Measurements from ENCODE around the gene KRT23.

The KRT23 gene

DNA sequence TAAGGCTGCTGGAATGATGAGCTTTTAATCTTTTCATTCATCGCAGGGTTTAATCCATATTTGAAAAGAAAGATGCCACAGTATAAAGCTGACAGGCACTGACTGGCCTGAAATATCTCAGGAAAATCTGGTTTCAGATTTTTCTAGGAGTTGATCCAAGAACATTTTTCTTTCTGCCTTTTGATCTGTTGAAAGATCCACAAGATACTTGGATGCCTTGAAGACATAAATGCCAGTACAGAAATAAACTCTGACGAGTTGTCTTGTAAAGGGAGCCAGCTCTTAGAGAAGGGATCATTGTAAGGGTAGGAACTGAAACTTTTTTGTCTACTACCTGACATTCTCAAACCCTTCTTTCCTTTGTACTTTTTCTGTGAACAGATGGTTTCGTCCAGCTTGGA, 27.0 kb downstream of the KRT23 start:
- TF ChIP-seq, protein P1, sequence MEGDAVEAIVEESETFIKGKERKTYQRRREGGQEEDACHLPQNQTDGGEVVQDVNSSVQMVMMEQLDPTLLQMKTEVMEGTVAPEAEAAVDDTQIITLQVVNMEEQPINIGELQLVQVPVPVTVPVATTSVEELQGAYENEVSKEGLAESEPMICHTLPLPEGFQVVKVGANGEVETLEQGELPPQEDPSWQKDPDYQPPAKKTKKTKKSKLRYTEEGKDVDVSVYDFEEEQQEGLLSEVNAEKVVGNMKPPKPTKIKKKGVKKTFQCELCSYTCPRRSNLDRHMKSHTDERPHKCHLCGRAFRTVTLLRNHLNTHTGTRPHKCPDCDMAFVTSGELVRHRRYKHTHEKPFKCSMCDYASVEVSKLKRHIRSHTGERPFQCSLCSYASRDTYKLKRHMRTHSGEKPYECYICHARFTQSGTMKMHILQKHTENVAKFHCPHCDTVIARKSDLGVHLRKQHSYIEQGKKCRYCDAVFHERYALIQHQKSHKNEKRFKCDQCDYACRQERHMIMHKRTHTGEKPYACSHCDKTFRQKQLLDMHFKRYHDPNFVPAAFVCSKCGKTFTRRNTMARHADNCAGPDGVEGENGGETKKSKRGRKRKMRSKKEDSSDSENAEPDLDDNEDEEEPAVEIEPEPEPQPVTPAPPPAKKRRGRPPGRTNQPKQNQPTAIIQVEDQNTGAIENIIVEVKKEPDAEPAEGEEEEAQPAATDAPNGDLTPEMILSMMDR (IDR thresholded peaks at IDR 0.05; ENCODE audit: low read depth, low read length) = no peak
- TF ChIP-seq POLR2A (IDR thresholded peaks at IDR 0.05; ENCODE audit: extremely low read depth, insufficient read length) (no peak), MYC (IDR thresholded peaks at IDR 0.05; ENCODE audit: low read depth, low read length) (no peak)
- TF ChIP-seq, protein P2, sequence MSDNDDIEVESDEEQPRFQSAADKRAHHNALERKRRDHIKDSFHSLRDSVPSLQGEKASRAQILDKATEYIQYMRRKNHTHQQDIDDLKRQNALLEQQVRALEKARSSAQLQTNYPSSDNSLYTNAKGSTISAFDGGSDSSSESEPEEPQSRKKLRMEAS (IDR thresholded peaks at IDR 0.05; ENCODE audit: low read depth, low read length) = no peak
- DNase-seq (ENCODE audit: low read depth) = no peak
- no peak overlapping the region for H3K4me3 ChIP-seq (ENCODE audit: low read depth, low read length)

DNA sequence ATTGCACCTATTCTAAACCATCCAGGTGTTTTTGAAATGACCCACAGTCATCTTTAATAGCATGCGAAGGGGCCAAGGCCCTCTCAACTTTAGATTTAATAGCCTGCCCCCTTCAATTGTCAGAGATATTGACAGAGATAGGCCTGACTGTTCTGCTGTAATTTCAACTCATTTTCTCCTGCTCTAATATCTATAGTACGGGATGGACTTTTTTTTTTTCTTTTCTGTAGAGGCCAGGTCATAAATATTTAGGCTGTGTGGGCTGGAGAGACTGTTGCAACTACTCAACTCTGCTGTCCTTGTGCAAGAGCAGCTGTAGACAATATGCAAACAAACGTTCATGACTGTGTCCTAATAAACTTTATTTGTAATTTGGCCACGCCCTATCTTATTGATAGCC, 27.7 kb downstream of the KRT23 start:
- DNase-seq (ENCODE audit: low read depth) = no peak
- H3K4me3 ChIP-seq (ENCODE audit: low read depth, low read length) = no peak overlapping the region
- TF ChIP-seq, protein P2 (IDR thresholded peaks at IDR 0.05; ENCODE audit: low read depth, low read length) = no peak
- TF ChIP-seq, protein P1 (IDR thresholded peaks at IDR 0.05; ENCODE audit: low read depth, low read length) = no peak
- TF ChIP-seq POLR2A (IDR thresholded peaks at IDR 0.05; ENCODE audit: extremely low read depth, insufficient read length) = no peak
- no peak for TF ChIP-seq MYC (IDR thresholded peaks at IDR 0.05; ENCODE audit: low read depth, low read length)

DNA sequence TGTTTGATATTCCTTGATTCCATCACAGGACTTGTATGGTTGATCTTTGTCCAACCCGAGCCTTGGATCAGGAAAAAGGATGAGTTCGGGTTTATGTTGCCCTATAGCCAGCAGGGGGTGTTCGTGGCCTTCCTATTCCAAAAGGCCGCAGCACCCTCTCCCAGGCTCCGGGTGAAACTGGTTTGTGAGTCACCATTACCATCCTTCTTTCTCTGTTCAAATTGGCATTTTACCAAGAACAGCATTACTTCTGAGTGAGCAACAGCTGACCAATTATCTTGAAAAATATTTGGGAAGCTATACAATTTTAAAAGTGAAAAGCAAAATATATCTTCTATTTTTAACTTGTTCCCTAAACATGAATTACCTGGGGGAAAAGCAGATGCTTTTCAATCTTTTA, 28.1 kb downstream of the KRT23 start:
- TF ChIP-seq POLR2A (IDR thresholded peaks at IDR 0.05; ENCODE audit: extremely low read depth, insufficient read length) = no peak
- TF ChIP-seq, protein P1 (IDR thresholded peaks at IDR 0.05; ENCODE audit: low read depth, low read length) = peak; percentile 62
- no peak for TF ChIP-seq MYC (IDR thresholded peaks at IDR 0.05; ENCODE audit: low read depth, low read length)
- TF ChIP-seq, protein P2 (IDR thresholded peaks at IDR 0.05; ENCODE audit: low read depth, low read length) = no peak
- peak; percentile 74 for DNase-seq (ENCODE audit: low read depth)
- H3K4me3 ChIP-seq (ENCODE audit: low read depth, low read length) = no peak overlapping the region

DNA sequence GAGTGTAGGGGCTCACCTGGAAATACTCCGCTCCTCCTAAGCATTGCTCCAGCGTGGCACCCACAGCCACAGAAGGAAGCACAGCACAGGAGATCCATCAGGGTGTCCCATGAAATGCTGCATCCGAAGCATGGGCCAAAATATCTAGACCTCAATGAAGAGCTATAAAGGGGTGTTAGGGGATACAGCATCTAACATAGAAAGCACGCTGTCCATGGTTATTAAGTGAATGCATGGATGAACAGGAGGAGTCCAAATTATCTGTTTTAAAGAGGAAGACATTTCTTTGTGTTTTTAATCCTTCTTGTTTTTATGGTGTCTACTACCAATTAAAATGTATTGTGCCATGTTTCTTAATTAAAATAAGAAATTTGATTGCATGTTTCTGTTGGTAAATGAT, 30.8 kb downstream of the KRT23 start:
- TF ChIP-seq, protein P1 (IDR thresholded peaks at IDR 0.05; ENCODE audit: low read depth, low read length) = no peak
- TF ChIP-seq POLR2A (IDR thresholded peaks at IDR 0.05; ENCODE audit: extremely low read depth, insufficient read length) = no peak
- DNase-seq (ENCODE audit: low read depth) = no peak
- no peak overlapping the region for H3K4me3 ChIP-seq (ENCODE audit: low read depth, low read length)

DNA sequence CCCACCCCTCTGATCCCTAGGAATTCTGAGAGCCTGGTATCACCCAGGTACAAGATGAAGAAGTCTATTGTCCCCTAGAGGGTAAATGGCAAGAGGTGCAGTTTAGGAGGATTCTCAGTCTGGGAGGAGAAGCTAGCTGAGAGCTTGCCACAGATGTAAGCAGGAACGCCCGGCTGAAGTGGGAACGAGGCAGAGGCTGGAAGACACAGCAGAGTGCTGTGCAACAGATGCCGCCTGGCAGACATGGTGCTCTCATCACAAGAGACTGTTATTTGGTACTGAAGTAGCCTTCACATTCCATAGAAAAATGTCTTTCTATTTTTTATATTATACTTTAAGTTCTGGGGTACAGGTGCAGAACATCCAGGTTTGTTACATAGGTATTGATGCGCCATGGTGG, 32.1 kb downstream of the KRT23 start:
- TF ChIP-seq POLR2A (IDR thresholded peaks at IDR 0.05; ENCODE audit: extremely low read depth, insufficient read length) = no peak
- TF ChIP-seq, protein P1 (IDR thresholded peaks at IDR 0.05; ENCODE audit: low read depth, low read length) = no peak
- TF ChIP-seq, protein P2 (IDR thresholded peaks at IDR 0.05; ENCODE audit: low read depth, low read length) = no peak
- TF ChIP-seq MYC (IDR thresholded peaks at IDR 0.05; ENCODE audit: low read depth, low read length) = no peak
- no peak overlapping the region for H3K4me3 ChIP-seq (ENCODE audit: low read depth, low read length)
- no peak for DNase-seq (ENCODE audit: low read depth)
